HG02970 (cell line): ENCODE measurements around the gene OLIG1.

Experiments
- ATAC-seq: cut with Tn5 transposase; IDR thresholded peaks from one replicate; pipeline ENCODE4 v1.9.1; 2021; ENCODE audit warnings: mild to moderate bottlenecking, moderate library complexity, moderate number of reproducible peaks; ENCODE audit not compliant: unreplicated experiment, low FRiP score

Gene OLIG1

GRCh38 chr21:33088384-33088783, 18.4 kb downstream of the OLIG1 start:
- no peak for ATAC-seq

DNA sequence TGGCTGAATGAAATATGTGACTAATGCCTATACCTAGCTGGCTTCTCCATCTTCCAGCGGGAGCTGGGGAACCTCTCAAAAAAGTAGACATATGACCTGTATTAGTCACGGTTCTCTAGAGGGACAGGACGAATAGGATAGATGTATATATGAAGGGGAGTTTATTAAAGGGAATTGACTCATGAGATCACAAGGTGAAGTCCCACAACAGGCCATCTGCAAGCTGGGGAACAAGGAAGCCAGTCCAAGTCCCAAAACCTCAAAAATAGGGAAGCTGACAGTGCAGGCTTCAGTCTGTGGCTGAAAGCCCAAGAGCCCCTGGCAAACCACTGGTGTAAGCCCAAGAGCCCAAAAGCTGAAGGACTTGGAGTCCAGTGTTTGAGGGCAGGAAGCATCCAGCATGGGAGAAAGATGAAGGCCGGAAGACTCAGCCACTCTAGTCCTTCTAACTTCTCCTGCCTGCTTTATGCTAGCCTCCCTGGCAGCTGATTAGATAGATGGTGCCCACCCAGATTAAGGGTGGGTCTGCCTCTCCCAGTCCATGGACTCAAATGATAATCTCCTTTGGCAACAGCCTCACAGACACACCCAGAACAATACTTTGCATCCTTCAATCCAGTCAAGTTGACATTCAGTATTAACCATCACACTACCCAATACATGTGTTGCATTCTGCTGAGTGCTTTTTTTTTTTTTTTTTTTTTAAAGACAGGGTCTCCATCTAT, 19.6 kb downstream of the OLIG1 start:
- no peak for ATAC-seq

DNA sequence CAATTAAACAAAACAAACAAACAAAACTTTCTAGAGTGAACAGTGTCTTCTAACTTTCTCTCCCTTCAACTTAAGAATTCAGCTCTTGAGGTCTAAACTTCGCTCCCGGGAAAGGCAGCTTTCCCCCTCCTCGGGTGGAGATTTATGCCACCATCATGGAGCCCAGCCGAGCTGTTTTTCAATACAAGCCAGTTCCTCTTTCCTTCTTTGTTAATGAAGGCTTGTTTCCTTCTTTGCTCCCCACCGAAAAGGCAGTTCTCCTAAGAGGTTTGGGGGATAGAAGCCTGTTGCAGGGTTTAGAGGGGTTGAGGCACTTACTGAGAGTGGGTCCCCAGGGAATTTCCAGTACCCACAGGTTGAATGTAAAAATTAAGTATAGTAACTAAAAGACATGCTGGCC, 26.5 kb downstream of the OLIG1 start:
- no peak for ATAC-seq

DNA sequence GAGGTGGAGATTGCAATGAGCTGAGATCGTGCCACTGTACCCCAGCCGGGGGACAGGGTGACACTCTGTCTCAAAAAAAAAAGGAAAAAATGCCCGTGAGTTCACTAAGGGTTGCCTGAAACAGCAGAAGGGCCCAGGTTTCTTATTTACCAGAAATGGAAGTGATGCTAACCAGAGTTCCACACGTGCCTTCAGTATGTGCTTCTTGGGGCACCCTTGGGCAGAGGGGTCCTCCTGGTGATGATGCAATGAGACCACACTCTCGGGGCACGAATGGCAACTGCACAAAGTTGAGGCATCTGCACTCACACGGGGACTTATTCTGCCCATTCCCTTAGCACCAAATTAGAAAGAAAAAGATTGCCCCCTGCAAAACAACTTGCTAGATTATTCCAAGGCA, 29.2 kb downstream of the OLIG1 start:
- no peak for ATAC-seq

DNA sequence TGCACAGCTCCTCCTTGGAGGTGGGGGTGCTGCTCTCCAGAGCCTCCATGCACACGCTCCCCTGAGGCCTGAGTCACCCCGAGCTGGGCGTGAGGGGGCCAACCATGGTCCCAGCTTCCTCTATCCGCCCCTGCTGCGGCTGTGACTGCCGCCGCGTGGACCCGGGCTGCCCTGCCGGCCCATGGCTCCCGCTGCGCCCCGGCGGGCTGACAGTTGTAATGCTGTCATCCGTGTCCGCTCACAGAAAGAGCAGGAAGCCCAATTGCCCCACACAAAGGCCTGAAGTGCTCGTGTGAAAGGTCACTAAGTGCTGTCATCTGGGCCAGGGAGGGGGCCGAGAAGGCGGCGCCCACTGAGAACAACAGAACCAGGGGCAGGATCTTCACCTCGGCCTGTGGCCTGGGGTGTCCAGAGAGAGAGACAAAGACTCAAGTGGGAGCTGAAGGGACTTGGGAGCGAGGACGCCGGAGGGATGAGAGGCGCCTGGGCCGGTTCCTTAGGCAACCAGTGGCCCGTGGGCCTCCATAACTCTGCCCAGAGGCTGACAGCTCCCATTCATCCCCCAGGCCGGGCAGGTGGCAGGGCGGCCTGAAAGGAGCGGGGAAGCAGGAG, 31.5 kb downstream of the OLIG1 start:
- ATAC-seq: no peak

- no peak for ATAC-seq
Measured at GRCh38 chr21:33105088-33105487, 35.1 kb downstream of the OLIG1 start.

DNA sequence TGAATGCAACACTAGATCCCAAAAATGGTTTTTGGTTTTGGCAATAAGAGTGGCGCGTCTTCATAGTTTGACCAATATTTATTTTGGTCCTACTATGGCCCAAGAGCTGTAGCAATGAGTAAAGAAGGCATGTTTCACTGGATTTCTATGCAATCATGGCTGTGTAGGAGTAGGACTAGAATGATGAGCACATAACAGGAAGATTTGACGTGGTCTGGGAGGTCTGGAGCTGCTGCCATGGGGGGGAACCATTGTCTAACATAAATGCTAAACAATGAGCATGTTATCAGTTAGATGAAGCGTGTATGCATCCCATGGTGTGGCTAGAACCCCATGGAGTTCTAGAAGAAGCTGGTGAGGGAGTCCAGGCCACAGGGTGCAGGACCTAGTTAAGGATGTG, 38.3 kb downstream of the OLIG1 start:
- no peak for ATAC-seq

GRCh38 chr21:33109574-33110339, 39.8 kb downstream of the OLIG1 start:
- ATAC-seq: no peak

GRCh38 chr21:33110340-33110715, 40.4 kb downstream of the OLIG1 start:
- no peak for ATAC-seq

DNA sequence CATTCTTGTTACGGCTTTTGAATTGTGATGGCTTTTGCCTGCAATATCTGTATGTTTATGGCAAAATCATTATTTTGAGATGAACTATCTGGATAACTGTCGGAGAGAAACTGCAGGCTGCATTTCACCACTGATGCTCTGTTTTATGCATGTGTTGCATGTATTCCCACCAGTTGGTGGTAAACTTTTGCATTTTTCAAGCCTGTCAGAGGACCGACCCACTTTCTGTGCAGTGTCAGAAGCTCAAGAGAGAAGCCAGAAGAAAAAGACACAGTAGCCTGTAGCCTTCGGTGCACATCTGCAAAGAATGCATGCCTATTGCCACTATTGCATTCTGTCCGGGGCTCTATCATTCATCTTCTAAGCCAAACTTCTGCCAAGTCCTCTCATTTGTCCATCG, 41.6 kb downstream of the OLIG1 start:
- no peak for ATAC-seq

DNA sequence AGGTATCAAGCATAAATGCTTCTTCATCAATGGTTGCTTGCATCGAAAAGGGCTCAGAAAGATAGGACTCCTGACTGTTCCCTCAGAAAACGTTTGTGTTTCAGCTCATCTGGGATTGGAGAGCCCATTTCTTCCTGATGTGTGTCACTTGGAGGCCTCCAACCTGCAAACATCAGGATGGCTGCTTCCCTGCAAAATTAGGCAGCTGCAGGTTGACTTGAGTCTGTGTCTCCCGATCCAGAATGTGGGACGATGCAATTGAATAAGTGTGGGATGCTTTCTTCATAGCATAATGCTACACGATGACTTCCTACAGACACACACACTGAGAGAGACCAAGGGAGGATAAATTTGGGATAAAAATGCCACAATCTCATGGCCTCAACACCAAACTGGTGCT, 42.2 kb downstream of the OLIG1 start:
- no peak for ATAC-seq

DNA sequence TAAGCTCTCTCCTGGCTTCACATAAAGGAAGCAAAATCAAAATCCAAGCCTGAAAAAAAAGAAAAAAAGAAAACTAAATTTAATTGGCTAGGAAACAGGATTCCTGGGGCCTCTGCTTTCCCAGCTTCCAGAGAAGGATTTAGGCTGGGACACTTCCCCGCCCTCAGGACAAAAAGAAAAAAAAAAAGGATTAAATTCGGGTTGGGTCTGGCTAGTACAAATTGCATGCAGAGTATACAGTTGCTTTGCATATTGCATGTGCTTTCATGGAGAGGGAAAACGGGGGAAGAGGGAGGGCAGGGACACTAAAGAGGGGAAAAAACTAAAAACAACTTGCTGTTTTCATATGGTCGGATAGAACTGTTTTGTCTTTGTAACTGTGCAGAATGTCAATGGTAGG, 42.7 kb downstream of the OLIG1 start:
- no peak for ATAC-seq

GRCh38 chr21:33113131-33113530, 43.2 kb downstream of the OLIG1 start:
- no peak for ATAC-seq

- no peak for ATAC-seq
Measured at GRCh38 chr21:33114276-33114675, 44.3 kb downstream of the OLIG1 start.

- no peak for ATAC-seq
Measured at GRCh38 chr21:33115631-33116510, 45.9 kb downstream of the OLIG1 start.

DNA sequence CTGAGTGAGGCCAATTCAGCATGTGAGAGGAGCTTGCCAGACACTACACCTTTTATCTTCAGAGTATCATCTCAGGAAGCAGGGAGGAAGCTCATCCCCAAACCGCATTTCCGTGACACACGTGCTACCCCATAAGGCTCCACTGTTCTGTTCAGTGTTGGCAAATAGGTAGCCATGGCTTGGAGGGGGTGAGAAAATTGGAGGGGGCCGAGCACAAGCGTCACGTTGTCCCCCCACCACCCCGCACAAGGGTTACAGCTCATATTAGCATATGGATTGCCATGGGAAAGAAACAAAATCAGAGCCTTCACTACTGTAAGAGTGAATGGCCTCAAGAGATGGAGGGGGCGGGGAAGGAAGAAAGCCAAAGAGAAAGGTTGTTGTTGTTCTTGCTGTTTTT, 46.7 kb downstream of the OLIG1 start:
- ATAC-seq: no peak

GRCh38 chr21:33117101-33117888, 47.4 kb downstream of the OLIG1 start:
- no peak for ATAC-seq
